Lung (tissue), 12 donors: Measurements from ENCODE around the gene OBSCN. TPM values are rescaled to one million over a fixed set of nuclear protein-coding genes. Genes with fewer than 3 reads are reported as not detected.

Experiments
- ATAC-seq: fragments of 200-7000 bp; cut with Tn5 transposase; one replicate; pipeline ENCODE4 v1.9.1; 2020; ENCODE audit warnings: moderate number of reproducible peaks; ENCODE audit not compliant: insufficient read depth, low FRiP score
- DNase-seq, 3 donors: peaks; one replicate each; pipeline ENCODE4 v3.0.0-alpha.2; 2013 to 2017
- H3K27ac ChIP-seq, 2 donors: one replicate each; pipeline ENCODE4 v1.5.1; 2013; ENCODE audit warnings: mild to moderate bottlenecking in 2 of 2, moderate library complexity in 2 of 2, control low read depth in 1 of 2, inconsistent platforms in 1 of 2, low read depth in 1 of 2, low read length in 1 of 2
- H3K27me3 ChIP-seq, 3 donors: one replicate each; pipeline ENCODE4 v1.5.1; 2013; ENCODE audit warnings: low read length in 2 of 3; ENCODE audit not compliant: control insufficient read depth in 3 of 3, insufficient read depth in 3 of 3
- H3K36me3 ChIP-seq, 4 donors: one replicate each; pipeline ENCODE4 v1.5.1; 2013; ENCODE audit warnings: low read length in 4 of 4, mild to moderate bottlenecking in 1 of 4, moderate library complexity in 1 of 4; ENCODE audit not compliant: control insufficient read depth in 4 of 4, insufficient read depth in 4 of 4
- H3K4me1 ChIP-seq, 5 donors: one replicate each; pipeline ENCODE4 v1.5.1; 2013; ENCODE audit warnings: low read length in 5 of 5, mild to moderate bottlenecking in 2 of 5, moderate library complexity in 1 of 5; ENCODE audit not compliant: control insufficient read depth in 5 of 5, insufficient read depth in 5 of 5
- H3K4me3 ChIP-seq: one replicate; pipeline ENCODE4 v1.5.1; 2013; ENCODE audit warnings: mild to moderate bottlenecking, control low read depth, moderate library complexity
- H3K9ac ChIP-seq, 2 donors: one replicate each; pipeline ENCODE4 v1.5.1; 2013; ENCODE audit warnings: low read length in 2 of 2, control low read depth in 1 of 2; ENCODE audit not compliant: insufficient read depth in 1 of 2
- H3K9me3 ChIP-seq, 4 donors: one replicate each; pipeline ENCODE4 v1.5.1; 2013; ENCODE audit warnings: low read length in 3 of 4, mild to moderate bottlenecking in 1 of 4, moderate library complexity in 1 of 4; ENCODE audit not compliant: control insufficient read depth in 4 of 4, insufficient read depth in 3 of 4
- WGBS, 2 donors: extraction: QIAGEN DNeasy Blood & Tissue Kit; methylation state at CpG; one replicate each; pipeline ENCODE4 v1.1.7; 2013; 5-methylcytosine and 5-hydroxymethylcytosine counted together
- polyA plus RNA-seq, 2 donors: library from polyadenylated mRNA; stranded (reverse); fragments of 200-250 nt; gene quantifications; one replicate each; pipeline ENCODE4 v1.2.1, GENCODE V29; 2013
- total RNA-seq, 2 donors: library from RNA; depleted of rRNA in 1 of 2; stranded (reverse); fragments of >200 nt in 1 of 2; gene quantifications; one replicate each; pipeline ENCODE4 v1.2.1, GENCODE V29; 2014 to 2021
- TF ChIP-seq, protein P1 (sequence below): IDR thresholded peaks from 2 replicates; pipeline ENCODE4 v1.5.1; 2012; ENCODE audit warnings: mild to moderate bottlenecking; ENCODE audit errors: control extremely low read depth, extremely low read depth
- donor health status: control.
- donor health status: control.
- donor health status: Bipolar disorder and iron deficiency.
- donor health status: healthy.
- donor health status: DM: yes; HTN: yes; CAD: no.

Gene OBSCN
- total and polyA plus RNA-seq, 4 donors: 5.1 to 47.3 (median 25.4) TPM

DNA sequence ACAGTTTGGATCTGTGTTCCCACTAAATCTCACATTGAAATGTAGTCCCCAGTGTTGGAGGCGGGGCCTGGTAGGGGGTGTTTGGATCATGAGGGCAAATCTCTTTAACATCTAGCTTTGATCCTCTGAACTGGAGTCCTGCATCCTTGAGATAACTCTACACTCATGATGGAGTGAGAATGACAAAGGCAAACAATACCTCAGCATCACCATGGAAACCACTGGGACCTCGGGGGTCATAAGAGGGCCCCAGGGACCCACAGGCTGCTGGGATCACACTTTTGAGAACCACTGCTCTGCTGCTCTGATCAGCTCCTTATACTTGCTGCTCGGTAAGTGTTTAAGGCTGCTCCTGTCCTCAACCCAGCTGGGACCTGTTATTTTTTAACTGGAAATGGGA lies 13.4 kb upstream of the OBSCN start:
- TF ChIP-seq, protein P1, sequence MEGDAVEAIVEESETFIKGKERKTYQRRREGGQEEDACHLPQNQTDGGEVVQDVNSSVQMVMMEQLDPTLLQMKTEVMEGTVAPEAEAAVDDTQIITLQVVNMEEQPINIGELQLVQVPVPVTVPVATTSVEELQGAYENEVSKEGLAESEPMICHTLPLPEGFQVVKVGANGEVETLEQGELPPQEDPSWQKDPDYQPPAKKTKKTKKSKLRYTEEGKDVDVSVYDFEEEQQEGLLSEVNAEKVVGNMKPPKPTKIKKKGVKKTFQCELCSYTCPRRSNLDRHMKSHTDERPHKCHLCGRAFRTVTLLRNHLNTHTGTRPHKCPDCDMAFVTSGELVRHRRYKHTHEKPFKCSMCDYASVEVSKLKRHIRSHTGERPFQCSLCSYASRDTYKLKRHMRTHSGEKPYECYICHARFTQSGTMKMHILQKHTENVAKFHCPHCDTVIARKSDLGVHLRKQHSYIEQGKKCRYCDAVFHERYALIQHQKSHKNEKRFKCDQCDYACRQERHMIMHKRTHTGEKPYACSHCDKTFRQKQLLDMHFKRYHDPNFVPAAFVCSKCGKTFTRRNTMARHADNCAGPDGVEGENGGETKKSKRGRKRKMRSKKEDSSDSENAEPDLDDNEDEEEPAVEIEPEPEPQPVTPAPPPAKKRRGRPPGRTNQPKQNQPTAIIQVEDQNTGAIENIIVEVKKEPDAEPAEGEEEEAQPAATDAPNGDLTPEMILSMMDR: no peak
- DNase-seq (peak; percentile 40 to 70 (median 44)), ATAC-seq (no peak)
- Histone ChIP-seq H3K36me3 (peaks cover 0 to 2% (median 0%) of the 10 kb centered on the region in 4 donors), H3K9me3 (peaks cover 0 to 6% (median 4%) of the 10 kb centered on the region in 4 donors), H3K27ac (no peak overlapping the region), H3K4me3 (no peak overlapping the region), H3K27me3 (no peaks in the 10 kb centered on the region), H3K9ac (no peak overlapping the region), H3K4me1 (peaks cover 0 to 6% (median 0%) of the 10 kb centered on the region in 5 donors)
- 76 to 90% methylated on average over 3 of the region's 3 CpGs for WGBS, 2 donors

DNA sequence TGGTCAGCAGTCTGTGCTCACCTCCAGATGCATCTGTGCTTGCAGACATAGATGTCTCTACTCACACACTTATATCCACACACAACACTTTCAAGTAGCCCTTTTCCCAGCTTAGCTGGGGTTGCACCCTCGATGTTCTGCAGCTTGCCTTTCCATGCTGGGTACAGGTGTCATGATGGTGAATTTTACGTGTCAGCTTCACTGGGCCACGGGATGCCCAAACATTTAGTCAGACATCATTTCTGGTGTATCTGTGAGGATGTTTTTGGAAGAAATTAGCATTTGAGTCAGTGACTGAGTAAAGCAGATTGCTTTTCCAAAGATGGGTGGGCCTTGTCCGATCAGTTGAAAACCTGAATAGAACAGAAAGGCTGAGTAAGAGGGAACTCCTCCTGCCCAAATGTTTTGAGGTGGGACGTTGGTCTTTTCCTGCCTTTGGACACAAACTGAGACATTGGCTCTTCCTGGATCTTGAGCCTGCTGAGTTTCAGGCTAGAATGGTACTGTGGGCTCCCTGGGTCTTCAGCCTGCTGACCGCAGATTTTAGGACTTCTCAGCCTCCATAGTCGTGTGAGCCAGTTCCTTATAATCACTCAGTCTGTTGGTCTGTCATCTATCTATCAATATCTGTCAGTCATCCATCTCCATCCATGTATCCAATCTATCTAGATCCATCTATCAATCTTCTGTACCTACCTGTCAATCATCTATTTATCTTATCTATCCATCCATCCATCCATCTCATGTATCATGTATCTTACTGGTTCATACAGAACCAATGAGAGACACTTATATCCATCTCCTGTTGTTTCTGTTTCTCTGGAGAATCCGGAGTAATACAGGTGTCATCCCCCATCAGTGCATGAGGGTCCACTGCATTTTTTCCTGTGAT lies 12.7 kb upstream of the OBSCN start:
- H3K9ac ChIP-seq: no peak overlapping the region
- no peaks in the 10 kb centered on the region for H3K27me3 ChIP-seq
- no peak overlapping the region for H3K4me3 ChIP-seq
- DNase-seq (no peak), ATAC-seq (no peak)
- TF ChIP-seq, protein P1: no peak
- H3K9me3 ChIP-seq: peaks cover 0 to 7% (median 4%) of the 10 kb centered on the region in 4 donors
- peaks cover 0 to 2% (median 0%) of the 10 kb centered on the region in 4 donors for H3K36me3 ChIP-seq
- peaks cover 0 to 6% (median 0%) of the 10 kb centered on the region in 5 donors for H3K4me1 ChIP-seq
- no peak overlapping the region for H3K27ac ChIP-seq
- 90 to 94% methylated on average over 8 of the region's 8 CpGs for WGBS, 2 donors

DNA sequence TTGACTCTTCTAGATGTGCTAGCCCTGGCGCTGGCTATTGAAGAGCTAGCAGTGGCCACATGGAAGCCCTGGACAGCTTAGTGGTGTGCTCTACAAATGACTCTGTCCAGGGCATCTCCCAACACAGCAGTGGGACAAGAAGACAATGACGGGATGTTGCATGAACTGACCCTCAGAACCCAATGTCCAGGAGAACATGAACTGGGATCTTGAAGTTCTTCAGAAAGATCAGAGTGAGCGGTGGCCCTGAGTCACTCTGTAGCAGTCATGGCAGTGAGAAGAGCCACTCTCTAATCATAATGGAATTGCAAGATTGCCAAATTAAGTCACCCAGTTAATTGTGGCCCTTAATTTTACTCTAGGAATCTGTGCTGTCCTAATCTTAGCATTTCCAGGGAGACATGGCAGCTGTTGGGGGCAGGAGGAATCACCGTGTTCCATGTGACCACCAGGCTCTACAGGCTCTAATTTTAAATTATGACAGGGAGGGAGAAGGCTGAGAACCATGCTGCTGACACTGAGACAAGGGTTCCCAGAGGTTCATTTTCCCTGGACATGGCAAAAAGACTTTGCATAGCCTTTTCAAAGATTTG lies 10.2 kb upstream of the OBSCN start:
- Histone ChIP-seq H3K27ac (peak overlapping the region in 1 of 2 donors; percentile 28), H3K9ac (no peak overlapping the region), H3K27me3 (no peaks in the 10 kb centered on the region), H3K4me3 (no peak overlapping the region), H3K4me1 (peaks cover 0 to 2% (median 0%) of the 10 kb centered on the region in 5 donors), H3K9me3 (peaks cover 0 to 7% (median 6%) of the 10 kb centered on the region in 4 donors), H3K36me3 (peaks cover 0 to 2% (median 0%) of the 10 kb centered on the region in 4 donors)
- TF ChIP-seq, protein P1: no peak
- no peak for DNase-seq
- no peak for ATAC-seq
- 95% methylated on average over 4 of the region's 4 CpGs for WGBS, 2 donors
